T-cell (primary cell): ENCODE results near the gene MCHR1. TPM values are rescaled to one million over a fixed set of nuclear protein-coding genes. Genes with fewer than 3 reads are reported as not detected.
"Not testable (repeated sequence)": the region's sequence is repeated elsewhere in the genome, so short reads cannot be mapped to it uniquely, and the experiment has no call there.

Source experiments
- ATAC-seq, 4 experiments: fragments of 200-7000 bp in 3 of 4; fragments of 150-1000 bp in 1 of 4; cut with Tn5 transposase; replicated peaks in 1 of 4; 1 replicate in 3 of 4; 2 replicates in 1 of 4; pipeline ENCODE4 v1.10.0; 2021; ENCODE audit warnings: moderate library complexity in 3 of 4, mild to moderate bottlenecking in 2 of 4, moderate number of reproducible peaks in 1 of 4
- CTCF ChIA-PET, 2 donors: fragments of 300-600 bp; sonication (Branson Sonifier 250); formaldehyde crosslinking; loops; one replicate each; lab custom pipeline; 2022; ENCODE audit warnings: antibody characterized with exemption in 2 of 2; lab: Charles Lee
- POLR2A ChIA-PET, 2 donors: fragments of 300-600 bp; sonication (Branson Sonifier 250); formaldehyde crosslinking; loops; one replicate each; lab custom pipeline; 2022; ENCODE audit warnings: antibody characterized with exemption in 2 of 2; lab: Charles Lee
- DNase-seq, 35 experiments: peaks; one replicate each; pipeline versions ENCODE4 v3.0.0 to v3.0.0-alpha.2; 2013 to 2023
- H3K27ac ChIP-seq: one replicate; pipeline ENCODE4 v1.5.1; 2013; ENCODE audit warnings: low read length
- H3K27me3 ChIP-seq, 2 experiments: replicated peaks in 1 of 2; 1 replicate in 1 of 2; 2 replicates in 1 of 2; pipeline versions ENCODE4 v1.6.1 to v1.7.0; 2013; ENCODE audit warnings: low read length in 1 of 2, mixed read lengths in 1 of 2; ENCODE audit not compliant: control insufficient read depth in 2 of 2, insufficient read depth in 2 of 2; ENCODE audit errors: extremely low read depth in 1 of 2
- H3K36me3 ChIP-seq, 2 donors: 1 replicate in 1 of 2; 2 replicates in 1 of 2; pipeline versions ENCODE4 v1.6.1 to v1.7.0; 2013; ENCODE audit warnings: low read length in 1 of 2; ENCODE audit not compliant: control insufficient read depth in 2 of 2, insufficient read depth in 1 of 2; ENCODE audit errors: extremely low read depth in 1 of 2
- H3K4me1 ChIP-seq, 2 experiments: 1 replicate in 1 of 2; 2 replicates in 1 of 2; pipeline versions ENCODE4 v1.6.1 to v1.7.0; 2013; ENCODE audit warnings: low read length in 2 of 2, mixed read lengths in 1 of 2; ENCODE audit not compliant: insufficient read depth in 2 of 2, control insufficient read depth in 1 of 2; ENCODE audit errors: extremely low read depth in 1 of 2
- H3K4me3 ChIP-seq, 2 donors: 1 replicate in 1 of 2; 2 replicates in 1 of 2; pipeline versions ENCODE4 v1.5.1 to v1.7.0; 2013; ENCODE audit warnings: mild to moderate bottlenecking in 2 of 2, low read length in 1 of 2, moderate library complexity in 1 of 2; ENCODE audit not compliant: control insufficient read depth in 1 of 2; ENCODE audit errors: extremely low read depth in 1 of 2
- H3K9me3 ChIP-seq: 2 replicates; pipeline ENCODE4 v1.7.0; 2013
- H3K27ac Mint-ChIP-seq, 2 donors: one replicate each; pipeline ENCODE4 v1.8.0; 2020 to 2021; ENCODE audit warnings: mild to moderate bottlenecking in 2 of 2, mixed read lengths in 2 of 2
- H3K27me3 Mint-ChIP-seq, 2 donors: one replicate each; pipeline ENCODE4 v1.8.0; 2021 to 2022; ENCODE audit warnings: mixed read lengths in 2 of 2
- H3K36me3 Mint-ChIP-seq: one replicate; pipeline ENCODE4 v1.8.0; 2021; ENCODE audit warnings: mixed read lengths
- H3K4me1 Mint-ChIP-seq, 3 donors: one replicate each; pipeline ENCODE4 v1.8.0; 2020 to 2022; ENCODE audit warnings: mixed read lengths in 3 of 3, mild to moderate bottlenecking in 1 of 3
- H3K4me3 Mint-ChIP-seq, 3 donors: one replicate each; pipeline ENCODE4 v1.8.0; 2020 to 2022; ENCODE audit warnings: mild to moderate bottlenecking in 3 of 3, mixed read lengths in 3 of 3, moderate library complexity in 3 of 3
- H3K9me3 Mint-ChIP-seq, 3 donors: one replicate each; pipeline ENCODE4 v1.8.0; 2020 to 2022; ENCODE audit warnings: mixed read lengths in 3 of 3
- WGBS: methylation state at CpG from one replicate; pipeline ENCODE4 v1.1.5; 2013; ENCODE audit warnings: missing lambda C conversion rate; ENCODE audit not compliant: insufficient coverage; 5-methylcytosine and 5-hydroxymethylcytosine counted together
- total RNA-seq, 35 experiments: library from RNA in 6 of 35; stranded (reverse) in 6 of 35; fragments of 120-200 nt in 1 of 35; gene quantifications; one replicate each; pipeline versions ENCODE4 v1.2.1 to v1.2.4 and lab custom pipeline; 2013 to 2026

The MCHR1 gene
- total RNA-seq, 5 donors from 2014 or later (not counting 1 experiment from before 2014, with no cell fraction given), result not detected

GRCh38 chr22:40673017-40673416 is 6.3 kb upstream of the MCHR1 start:
- POLR2A ChIA-PET, result interaction anchor here in 1 of 2 donors (0.6 kb wide), 1 partner anchor 78 kb away, joined by 3 read pairs; no protein-coding TSS in a partner anchor
- Histone ChIP-seq H3K27ac (no peak overlapping the region), H3K27me3 (no peaks in the 10 kb centered on the region), H3K4me1 (no peaks in the 10 kb centered on the region), H3K4me3 (no peak overlapping the region), H3K9me3 (no peaks in the 10 kb centered on the region), H3K36me3 (no peaks in the 10 kb centered on the region)
- ATAC-seq (no peak), DNase-seq (no peak)
- no peak overlapping the region for H3K27ac Mint-ChIP-seq
- no peak overlapping the region for H3K4me3 Mint-ChIP-seq
- H3K36me3 Mint-ChIP-seq, result no peaks in the 10 kb centered on the region
- WGBS, result no CpG with 5 or more reads among the region's 4 CpGs
- CTCF ChIA-PET, result interaction anchor here in 1 of 2 donors (0.9 kb wide), 1 partner anchor 143 kb away, joined by 3 read pairs; no protein-coding TSS in a partner anchor
- peaks cover 10 to 14% (median 11%) of the 10 kb centered on the region in 3 donors for H3K4me1 Mint-ChIP-seq
- no peaks in the 10 kb centered on the region for H3K27me3 Mint-ChIP-seq
- no peaks in the 10 kb centered on the region for H3K9me3 Mint-ChIP-seq

- POLR2A ChIA-PET, result no interaction called here
Observed at GRCh38 chr22:40674274-40674673, 5.0 kb upstream of the MCHR1 start.

GRCh38 chr22:40676166-40676565 is 3.1 kb upstream of the MCHR1 start:
- H3K4me3 ChIP-seq, ATAC-seq, H3K36me3 Mint-ChIP-seq, CTCF ChIA-PET, DNase-seq, H3K9me3 Mint-ChIP-seq, H3K27ac ChIP-seq, H3K27ac Mint-ChIP-seq, H3K36me3 ChIP-seq, H3K4me1 ChIP-seq, H3K4me3 Mint-ChIP-seq, H3K9me3 ChIP-seq, H3K4me1 Mint-ChIP-seq: not testable (repeated sequence)
- POLR2A ChIA-PET, result interaction anchor here in 1 of 2 donors (0.6 to 0.7 kb wide), 2 partner anchors 33 to 515 kb away, joined by 3 to 6 read pairs; no protein-coding TSS in a partner anchor
- H3K27me3 ChIP-seq, result peaks cover 0 to 29% of the 10 kb centered on the region in 2 experiments
- 95% methylated on average over 3 of the region's 4 CpGs for WGBS
- H3K27me3 Mint-ChIP-seq, result peaks cover 9 to 19% of the 10 kb centered on the region in 2 donors

More at GRCh38 chr22:40674274-40674673, 5.0 kb upstream of the MCHR1 start:
- Histone ChIP-seq H3K4me3 (no peak overlapping the region), H3K4me1 (peaks cover 0 to 3% of the 10 kb centered on the region in 2 experiments), H3K27ac (no peak overlapping the region), H3K9me3 (no peaks in the 10 kb centered on the region), H3K27me3 (peaks cover 0 to 10% of the 10 kb centered on the region in 2 experiments), H3K36me3 (no peaks in the 10 kb centered on the region)
- no peak overlapping the region for H3K27ac Mint-ChIP-seq
- CTCF ChIA-PET, result interaction anchor here (0.6 to 1.1 kb wide), 2 partner anchors 9 to 81 kb away, joined by 3 read pairs; no protein-coding TSS in a partner anchor
- H3K9me3 Mint-ChIP-seq, result no peaks in the 10 kb centered on the region
- H3K27me3 Mint-ChIP-seq, result peaks cover 0 to 3% of the 10 kb centered on the region in 2 donors
- no peaks in the 10 kb centered on the region for H3K36me3 Mint-ChIP-seq
- 92% methylated on average over 3 of the region's 4 CpGs for WGBS
- H3K4me1 Mint-ChIP-seq, result peaks cover 2 to 6% (median 4%) of the 10 kb centered on the region in 3 donors
- no peak overlapping the region for H3K4me3 Mint-ChIP-seq
- no peak for DNase-seq
- ATAC-seq, result no peak

- Mint-ChIP-seq H3K9me3 (no peaks in the 10 kb centered on the region), H3K4me3 (no peak overlapping the region), H3K27me3 (peaks cover 13 to 22% of the 10 kb centered on the region in 2 donors), H3K36me3 (no peaks in the 10 kb centered on the region), H3K27ac (no peak overlapping the region), H3K4me1 (peaks cover 0 to under 1% (median 0%) of the 10 kb centered on the region in 3 donors)
- peaks cover 0 to 32% of the 10 kb centered on the region in 2 experiments for H3K27me3 ChIP-seq
- no peaks in the 10 kb centered on the region for H3K9me3 ChIP-seq
- no peak overlapping the region for H3K4me3 ChIP-seq
- H3K36me3 ChIP-seq, result no peaks in the 10 kb centered on the region
- POLR2A ChIA-PET, result interaction anchor here in 1 of 2 donors (0.6 to 0.7 kb wide), 2 partner anchors 32 to 516 kb away, joined by 3 to 6 read pairs; no protein-coding TSS in a partner anchor
- ATAC-seq, result no peak
- CTCF ChIA-PET, result interaction anchor here (0.6 to 0.7 kb wide), 2 partner anchors 125 to 1137 kb away, joined by 3 to 6 read pairs; no protein-coding TSS in a partner anchor
- no peak overlapping the region for H3K27ac ChIP-seq
- DNase-seq, result no peak
- H3K4me1 ChIP-seq, result peaks cover 0 to 6% of the 10 kb centered on the region in 2 experiments
- 82% methylated on average over 3 of the region's 3 CpGs for WGBS
Observed at GRCh38 chr22:40676644-40677043, 2.6 kb upstream of the MCHR1 start.

GRCh38 chr22:40678493-40679248 is 613 bp upstream of the MCHR1 start:
- ChIA-PET CTCF (no interaction called here), POLR2A (no interaction called here)
- 89% methylated on average over 13 of the region's 14 CpGs for WGBS
- H3K9me3 ChIP-seq, result no peaks in the 10 kb centered on the region
- Mint-ChIP-seq H3K9me3 (no peaks in the 10 kb centered on the region), H3K27ac (no peak overlapping the region), H3K27me3 (peaks cover 13 to 22% of the 10 kb centered on the region in 2 donors), H3K4me3 (no peak overlapping the region), H3K36me3 (no peaks in the 10 kb centered on the region), H3K4me1 (peaks cover 7 to 17% (median 11%) of the 10 kb centered on the region in 3 donors)
- H3K27me3 ChIP-seq, result peaks cover 0 to 33% of the 10 kb centered on the region in 2 experiments
- H3K36me3 ChIP-seq, result no peaks in the 10 kb centered on the region
- no peak overlapping the region for H3K27ac ChIP-seq
- H3K4me3 ChIP-seq, result no peak overlapping the region
- H3K4me1 ChIP-seq, result peaks cover 0 to 13% of the 10 kb centered on the region in 2 experiments
- DNase-seq, result no peak
- ATAC-seq, result no peak
